H9 (cell line): Measurements from ENCODE around the gene MPP2. TPM values are rescaled to one million over a fixed set of nuclear protein-coding genes. Genes with fewer than 3 reads are reported as not detected.
A peak's percentile ranks its signal among the peaks of the same experiment; 100 is the strongest.

ENCODE experiments used
- DNase-seq: peaks from one replicate; pipeline ENCODE4 v3.0.0-alpha.2; 2017
- H2AFZ ChIP-seq: one replicate; pipeline ENCODE4 v1.6.1; 2013; ENCODE audit warnings: mild to moderate bottlenecking, low read length, control low read depth, moderate library complexity
- H2AK5ac ChIP-seq: 2 replicates; pipeline ENCODE4 v1.6.1; 2013; ENCODE audit warnings: low read length, control low read depth, mixed read lengths; ENCODE audit not compliant: insufficient read length
- H2BK120ac ChIP-seq: one replicate; pipeline ENCODE4 v1.6.1; 2013; ENCODE audit warnings: low read depth, mild to moderate bottlenecking, low read length, control low read depth, inconsistent platforms; ENCODE audit not compliant: poor library complexity, severe bottlenecking
- H2BK12ac ChIP-seq: 2 replicates; pipeline ENCODE4 v1.6.1; 2013; ENCODE audit warnings: low read length, control low read depth, mixed read lengths, low read depth; ENCODE audit not compliant: insufficient read length
- H2BK15ac ChIP-seq: 2 replicates; pipeline ENCODE4 v1.6.1; 2013; ENCODE audit warnings: low read depth, low read length, control low read depth
- H2BK20ac ChIP-seq: one replicate; pipeline ENCODE4 v1.6.1; 2013; ENCODE audit warnings: low read depth, mild to moderate bottlenecking, low read length, control low read depth, inconsistent platforms; ENCODE audit not compliant: poor library complexity, severe bottlenecking
- H2BK5ac ChIP-seq: 2 replicates; pipeline ENCODE4 v1.6.1; 2013; ENCODE audit warnings: low read length, control low read depth, mixed read lengths; ENCODE audit not compliant: insufficient read length
- H3K14ac ChIP-seq: 2 replicates; pipeline ENCODE4 v1.6.1; 2013; ENCODE audit warnings: low read length, control low read depth; ENCODE audit not compliant: insufficient read depth
- H3K18ac ChIP-seq: 2 replicates; pipeline ENCODE4 v1.6.1; 2013; ENCODE audit warnings: low read depth, mild to moderate bottlenecking, mixed read lengths, low read length, control low read depth; ENCODE audit not compliant: insufficient read length
- H3K23ac ChIP-seq: 2 replicates; pipeline ENCODE4 v1.6.1; 2013; ENCODE audit warnings: low read length, control low read depth, mixed read lengths, low read depth; ENCODE audit not compliant: insufficient read length
- H3K23me2 ChIP-seq: 2 replicates; pipeline ENCODE4 v1.6.1; 2013; ENCODE audit warnings: low read depth, mild to moderate bottlenecking, mixed read lengths, low read length, control low read depth; ENCODE audit not compliant: insufficient read length, poor library complexity, severe bottlenecking
- H3K27ac ChIP-seq: 2 replicates; pipeline ENCODE4 v1.5.1; 2013; ENCODE audit warnings: low read length, control low read depth, mixed read lengths, low read depth; ENCODE audit not compliant: insufficient read length
- H3K27me3 ChIP-seq: 2 replicates; pipeline ENCODE4 v1.6.1; 2013; ENCODE audit warnings: low read length, control low read depth, inconsistent platforms; ENCODE audit not compliant: insufficient read depth
- H3K4ac ChIP-seq: 2 replicates; pipeline ENCODE4 v1.6.1; 2013; ENCODE audit warnings: low read depth, mild to moderate bottlenecking, control low read depth, inconsistent platforms, low read length, moderate library complexity
- H3K4me1 ChIP-seq: 2 replicates; pipeline ENCODE4 v1.6.1; 2013; ENCODE audit warnings: low read length, control low read depth, inconsistent platforms; ENCODE audit not compliant: insufficient read depth
- H3K4me2 ChIP-seq: 2 replicates; pipeline ENCODE4 v1.6.1; 2013; ENCODE audit warnings: low read length, control low read depth, mixed read lengths; ENCODE audit not compliant: insufficient read length, insufficient read depth
- H3K56ac ChIP-seq: 2 replicates; pipeline ENCODE4 v1.6.1; 2013; ENCODE audit warnings: low read depth, mild to moderate bottlenecking, mixed read lengths, low read length, control low read depth; ENCODE audit not compliant: insufficient read length
- H3K79me1 ChIP-seq: 2 replicates; pipeline ENCODE4 v1.6.1; 2013; ENCODE audit warnings: low read depth, mild to moderate bottlenecking, moderate library complexity, low read length, control low read depth, inconsistent platforms; ENCODE audit not compliant: insufficient read depth, poor library complexity, severe bottlenecking
- H3K79me2 ChIP-seq: 2 replicates; pipeline ENCODE4 v1.6.1; 2013; ENCODE audit warnings: low read length, control low read depth, inconsistent platforms; ENCODE audit not compliant: insufficient read depth
- H3K9ac ChIP-seq: 2 replicates; pipeline ENCODE4 v1.6.1; 2013; ENCODE audit warnings: low read length, control low read depth, mixed read lengths; ENCODE audit not compliant: insufficient read length; ENCODE audit errors: extremely low read depth
- H3K9me3 ChIP-seq: one replicate; pipeline ENCODE4 v1.6.1; 2013; ENCODE audit warnings: low read depth, low read length, inconsistent platforms; ENCODE audit not compliant: control insufficient read depth
- H3T11ph ChIP-seq: one replicate; pipeline ENCODE4 v1.6.1; 2013; ENCODE audit warnings: mild to moderate bottlenecking, low read length, control low read depth, inconsistent platforms
- H4K20me1 ChIP-seq: one replicate; pipeline ENCODE4 v1.6.1; 2013; ENCODE audit not compliant: control insufficient read depth, insufficient read length, insufficient read depth
- H4K5ac ChIP-seq: 2 replicates; pipeline ENCODE4 v1.6.1; 2013; ENCODE audit warnings: low read depth, mild to moderate bottlenecking, mixed read lengths, low read length, control low read depth; ENCODE audit not compliant: insufficient read length
- H4K8ac ChIP-seq: replicated peaks from 2 replicates; pipeline ENCODE4 v1.6.1; 2013; ENCODE audit warnings: low read length, control low read depth, mixed read lengths, low read depth; ENCODE audit not compliant: insufficient read length
- H4K91ac ChIP-seq: 2 replicates; pipeline ENCODE4 v1.6.1; 2013; ENCODE audit warnings: low read depth, mild to moderate bottlenecking, moderate library complexity, mixed read lengths, low read length, control low read depth; ENCODE audit not compliant: insufficient read length
- H3K27ac Mint-ChIP-seq, 3 experiments: 2 replicates in 2 of 3; 3 replicates in 1 of 3; pipeline ENCODE4 v1.8.0; 2020 to 2021; ENCODE audit warnings: mixed read lengths in 3 of 3, mild to moderate bottlenecking in 1 of 3, moderate library complexity in 1 of 3
- H3K27me3 Mint-ChIP-seq: 2 replicates; pipeline ENCODE4 v1.8.0; 2021; ENCODE audit warnings: low read depth, mild to moderate bottlenecking, moderate library complexity, mixed read lengths
- H3K36me3 Mint-ChIP-seq, 3 experiments: 2 replicates in 2 of 3; 3 replicates in 1 of 3; pipeline ENCODE4 v1.8.0; 2020 to 2021; ENCODE audit warnings: low read depth in 3 of 3, mixed read lengths in 3 of 3; ENCODE audit not compliant: insufficient read depth in 1 of 3
- H3K4me1 Mint-ChIP-seq, 2 experiments: 2 replicates each; pipeline ENCODE4 v1.8.0; 2020; ENCODE audit warnings: mixed read lengths in 2 of 2
- H3K4me3 Mint-ChIP-seq, 2 experiments: 2 replicates in 1 of 2; 3 replicates in 1 of 2; pipeline ENCODE4 v1.8.0; 2020 to 2021; ENCODE audit warnings: mild to moderate bottlenecking in 2 of 2, mixed read lengths in 2 of 2, moderate library complexity in 1 of 2
- H3K9me3 Mint-ChIP-seq, 2 experiments: 2 replicates in 1 of 2; 3 replicates in 1 of 2; pipeline ENCODE4 v1.8.0; 2020; ENCODE audit warnings: mild to moderate bottlenecking in 2 of 2, mixed read lengths in 2 of 2, moderate library complexity in 1 of 2
- CTCF ChIP-seq: fragments of 200-600 bp; sonication (generic); conservative IDR thresholded peaks from 3 replicates; pipeline ENCODE4 v1.8.0; 2021; ENCODE audit warnings: antibody characterized with exemption, mild to moderate bottlenecking
- WGBS: extraction: QIAGEN DNeasy Blood & Tissue Kit; methylation state at CpG from one replicate; pipeline ENCODE4 v1.1.7; 2013; ENCODE audit warnings: missing lambda C conversion rate, low lambda C conversion rate, mixed read lengths; ENCODE audit not compliant: insufficient read length; ENCODE audit errors: extremely low coverage; 5-methylcytosine and 5-hydroxymethylcytosine counted together
- total RNA-seq: library from RNA; stranded (reverse); gene quantifications from 2 replicates; pipeline ENCODE4 v1.2.1, GENCODE V29; 2021

The MPP2 gene
- total RNA-seq, 1 experiment from 2014 or later = 16.3 TPM

GRCh38 chr17:43846221-43846712, 61.1 kb downstream of the MPP2 start:
- Histone ChIP-seq H3K79me2 (no peaks in the 10 kb centered on the region), H2BK15ac (no peak overlapping the region), H2BK12ac (no peak overlapping the region), H3K4me1 (peaks cover 4% of the 10 kb centered on the region), H3K18ac (no peak overlapping the region), H4K8ac (no peak overlapping the region), H3K79me1 (no peaks in the 10 kb centered on the region), H3T11ph (no peak overlapping the region), H3K27ac (no peak overlapping the region), H3K14ac (no peak overlapping the region), H4K20me1 (no peaks in the 10 kb centered on the region), H2AK5ac (no peak overlapping the region), H2BK120ac (no peak overlapping the region), H3K4me2 (no peak overlapping the region), H3K9me3 (no peaks in the 10 kb centered on the region), H3K9ac (no peak overlapping the region), H3K23me2 (no peaks in the 10 kb centered on the region), H3K23ac (no peak overlapping the region), H2BK5ac (no peak overlapping the region), H4K5ac (no peak overlapping the region), H3K56ac (no peak overlapping the region), H2AFZ (no peak overlapping the region), H3K4ac (no peak overlapping the region), H3K27me3 (no peaks in the 10 kb centered on the region; the same call in 1 of the 2 replicates), H4K91ac (no peak overlapping the region), H2BK20ac (no peak overlapping the region)
- Mint-ChIP-seq H3K9me3 (no peaks in the 10 kb centered on the region; a peak in 1 of 5 replicates), H3K4me1 (peaks cover 13 to 19% of the 10 kb centered on the region in 2 experiments), H3K27me3 (peaks cover 8% of the 10 kb centered on the region), H3K4me3 (no peak overlapping the region), H3K36me3 (no peaks in the 10 kb centered on the region), H3K27ac (no peak overlapping the region)
- DNase-seq = peak; percentile 95
- TF ChIP-seq CTCF = peak; percentile 97
- no CpG with 5 or more reads among the region's 13 CpGs for WGBS
